ENCODE results near the gene LAMP1.

The LAMP1 gene

GRCh38 chr13:113291129-113291528 lies 5.9 kb upstream of the LAMP1 start:
- H3K27me3 ChIP-seq (ENCODE audit: control insufficient read depth, low read length) = peaks cover 46% of the 10 kb centered on the region
- peaks cover 18% of the 10 kb centered on the region for H3K4me1 ChIP-seq (ENCODE audit: control insufficient read depth, low read length)
- no peaks in the 10 kb centered on the region for H3K79me2 ChIP-seq (ENCODE audit: control insufficient read depth, low read length)
- H3K4me2 ChIP-seq (ENCODE audit: low read length) = no peak overlapping the region
- H3F3A ChIP-seq (ENCODE audit: control insufficient read depth, insufficient read depth) = peaks cover 8% of the 10 kb centered on the region
- no peaks in the 10 kb centered on the region for H3K9me3 ChIP-seq (ENCODE audit: control insufficient read depth, insufficient read depth, low read length)
- H4K20me1 ChIP-seq (ENCODE audit: control insufficient read depth, insufficient read depth, low read depth, low read length) = no peaks in the 10 kb centered on the region
- no peaks in the 10 kb centered on the region for H3K9me2 ChIP-seq (replicated peaks; ENCODE audit: control insufficient read depth, low read length)
- TF ChIP-seq EZH2phosphoT487 (IDR thresholded peaks at IDR 0.05; ENCODE audit: borderline replicate concordance, low read length) (peak; percentile 75; the same call in 1 of the 2 replicates), CTCF (IDR thresholded peaks at IDR 0.05; ENCODE audit: low read depth, low read length, poor library complexity, severe bottlenecking) (no peak)
- H3K4me3 ChIP-seq (ENCODE audit: low read length) = no peak overlapping the region
- no peaks in the 10 kb centered on the region for H3K36me3 ChIP-seq (ENCODE audit: control insufficient read depth, low read length)
- H3K27ac ChIP-seq (ENCODE audit: low read depth, low read length) = no peak overlapping the region

GRCh38 chr13:113292021-113292862 lies 4.8 kb upstream of the LAMP1 start:
- Histone ChIP-seq H3K27ac (ENCODE audit: low read depth, low read length) (no peak overlapping the region), H3K79me2 (ENCODE audit: control insufficient read depth, low read length) (peaks cover 5% of the 10 kb centered on the region), H3K4me2 (ENCODE audit: low read length) (peak overlapping the region; percentile 61), H3K9me3 (ENCODE audit: control insufficient read depth, insufficient read depth, low read length) (no peaks in the 10 kb centered on the region), H3F3A (ENCODE audit: control insufficient read depth, insufficient read depth) (peaks cover 8% of the 10 kb centered on the region), H3K4me3 (ENCODE audit: low read length) (peak overlapping the region; percentile 54), H3K36me3 (ENCODE audit: control insufficient read depth, low read length) (no peaks in the 10 kb centered on the region), H3K9me2 (replicated peaks; ENCODE audit: control insufficient read depth, low read length) (no peaks in the 10 kb centered on the region), H4K20me1 (ENCODE audit: control insufficient read depth, insufficient read depth, low read depth, low read length) (no peaks in the 10 kb centered on the region), H3K27me3 (ENCODE audit: control insufficient read depth, low read length) (peaks cover 46% of the 10 kb centered on the region), H3K4me1 (ENCODE audit: control insufficient read depth, low read length) (peaks cover 24% of the 10 kb centered on the region)
- TF ChIP-seq EZH2phosphoT487 (IDR thresholded peaks at IDR 0.05; ENCODE audit: borderline replicate concordance, low read length) (peak; percentile 42; the same call in 1 of the 2 replicates), CTCF (IDR thresholded peaks at IDR 0.05; ENCODE audit: low read depth, low read length, poor library complexity, severe bottlenecking) (no peak)

GRCh38 chr13:113293686-113294085 lies 3.4 kb upstream of the LAMP1 start:
- no peaks in the 10 kb centered on the region for H3K36me3 ChIP-seq (ENCODE audit: control insufficient read depth, low read length)
- no peaks in the 10 kb centered on the region for H3K9me2 ChIP-seq (replicated peaks; ENCODE audit: control insufficient read depth, low read length)
- H3K4me2 ChIP-seq (ENCODE audit: low read length) = no peak overlapping the region
- H3F3A ChIP-seq (ENCODE audit: control insufficient read depth, insufficient read depth) = peaks cover 8% of the 10 kb centered on the region
- peaks cover 32% of the 10 kb centered on the region for H3K4me1 ChIP-seq (ENCODE audit: control insufficient read depth, low read length)
- H3K27me3 ChIP-seq (ENCODE audit: control insufficient read depth, low read length) = peaks cover 46% of the 10 kb centered on the region
- TF ChIP-seq CTCF (IDR thresholded peaks at IDR 0.05; ENCODE audit: low read depth, low read length, poor library complexity, severe bottlenecking) (no peak), EZH2phosphoT487 (IDR thresholded peaks at IDR 0.05; ENCODE audit: borderline replicate concordance, low read length) (no peak)
- H3K79me2 ChIP-seq (ENCODE audit: control insufficient read depth, low read length) = peaks cover 19% of the 10 kb centered on the region
- H3K27ac ChIP-seq (ENCODE audit: low read depth, low read length) = no peak overlapping the region
- H3K9me3 ChIP-seq (ENCODE audit: control insufficient read depth, insufficient read depth, low read length) = no peaks in the 10 kb centered on the region
- no peaks in the 10 kb centered on the region; the same call in 1 of the 2 replicates for H4K20me1 ChIP-seq (ENCODE audit: control insufficient read depth, insufficient read depth, low read depth, low read length)
- no peak overlapping the region for H3K4me3 ChIP-seq (ENCODE audit: low read length)

Measured in DOHH2 (cell line).